GM13977 (cell line): Measurements from ENCODE around the gene RACK1.

Experiments
- DNase-seq: peaks from one replicate; pipeline ENCODE4 v3.0.0; 2012; ENCODE audit warnings: low spot score
- in situ Hi-C: fragments of 300-500 bp; cut with MboI; formaldehyde crosslinking; loops from one replicate; pipeline ENCODE4 v1.12.0; 2022; ENCODE audit warnings: low sequenced_read_pairs, low pct_unique_long_range_greater_than_20kb, mixed read lengths, inconsistent platforms; ENCODE audit not compliant: unreplicated experiment
- TF ChIP-seq, protein P1 (sequence below): IDR thresholded peaks from 2 replicates; pipeline ENCODE4 v1.5.1; 2012; ENCODE audit warnings: mild to moderate bottlenecking, control low read depth; ENCODE audit not compliant: insufficient read depth; ENCODE audit errors: extremely low read depth, missing control alignments

Gene RACK1

DNA sequence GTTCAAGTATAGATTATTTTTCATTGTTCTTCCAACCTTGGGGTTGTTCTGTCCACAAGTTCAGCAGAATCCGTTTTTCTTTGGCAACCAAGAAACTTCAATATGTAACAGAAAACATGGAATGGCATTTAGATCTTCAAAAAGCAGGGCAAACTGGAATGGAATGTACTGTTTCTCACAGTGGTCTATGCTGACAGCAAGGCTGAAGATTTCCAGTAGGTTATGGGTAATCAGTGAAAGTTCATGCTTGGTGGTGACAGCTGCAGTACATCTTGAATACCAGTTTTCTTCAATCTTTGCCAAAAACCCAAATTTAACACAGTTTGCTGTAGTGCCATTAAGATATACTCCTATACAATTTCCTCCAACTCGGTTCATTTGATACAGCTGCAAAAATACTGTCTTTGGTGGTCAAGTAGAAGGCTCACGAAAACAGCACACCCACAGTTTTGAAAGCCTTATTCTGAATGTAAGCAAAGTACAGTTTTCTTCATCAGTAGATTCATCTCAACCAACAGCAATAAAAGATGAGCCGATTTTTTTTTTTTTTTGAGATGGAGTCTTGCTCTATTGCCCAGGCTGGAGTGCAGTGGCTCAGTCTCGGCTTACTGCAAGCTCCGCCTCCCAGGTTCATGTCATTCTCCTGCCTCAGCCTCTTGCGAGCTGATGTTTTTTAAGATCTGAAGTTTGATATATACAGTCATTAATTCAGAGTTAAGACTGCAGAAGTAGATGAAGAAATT is 12.3 kb upstream of the RACK1 start:
- no peak for DNase-seq
- in situ Hi-C loops: no loop called here
- TF ChIP-seq, protein P1, sequence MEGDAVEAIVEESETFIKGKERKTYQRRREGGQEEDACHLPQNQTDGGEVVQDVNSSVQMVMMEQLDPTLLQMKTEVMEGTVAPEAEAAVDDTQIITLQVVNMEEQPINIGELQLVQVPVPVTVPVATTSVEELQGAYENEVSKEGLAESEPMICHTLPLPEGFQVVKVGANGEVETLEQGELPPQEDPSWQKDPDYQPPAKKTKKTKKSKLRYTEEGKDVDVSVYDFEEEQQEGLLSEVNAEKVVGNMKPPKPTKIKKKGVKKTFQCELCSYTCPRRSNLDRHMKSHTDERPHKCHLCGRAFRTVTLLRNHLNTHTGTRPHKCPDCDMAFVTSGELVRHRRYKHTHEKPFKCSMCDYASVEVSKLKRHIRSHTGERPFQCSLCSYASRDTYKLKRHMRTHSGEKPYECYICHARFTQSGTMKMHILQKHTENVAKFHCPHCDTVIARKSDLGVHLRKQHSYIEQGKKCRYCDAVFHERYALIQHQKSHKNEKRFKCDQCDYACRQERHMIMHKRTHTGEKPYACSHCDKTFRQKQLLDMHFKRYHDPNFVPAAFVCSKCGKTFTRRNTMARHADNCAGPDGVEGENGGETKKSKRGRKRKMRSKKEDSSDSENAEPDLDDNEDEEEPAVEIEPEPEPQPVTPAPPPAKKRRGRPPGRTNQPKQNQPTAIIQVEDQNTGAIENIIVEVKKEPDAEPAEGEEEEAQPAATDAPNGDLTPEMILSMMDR: no peak

DNA sequence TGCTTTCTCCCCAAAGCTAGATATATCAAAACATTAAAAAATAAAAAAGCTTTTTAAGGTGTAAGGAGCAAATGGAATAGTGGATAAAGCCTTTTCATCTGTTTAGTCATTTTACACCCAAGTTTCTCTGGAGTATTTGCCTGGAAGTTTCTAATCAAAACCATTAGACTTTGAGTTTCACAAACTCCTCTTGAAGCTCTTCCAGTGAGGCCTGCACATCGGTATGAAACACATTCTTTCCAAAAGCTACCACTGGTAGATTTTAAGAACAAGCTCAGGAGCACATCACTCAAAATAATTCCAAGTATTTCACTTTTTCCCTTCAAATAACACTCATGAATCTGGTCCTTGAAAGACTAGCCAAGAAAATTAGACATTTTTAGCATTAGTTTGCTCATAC is 11.6 kb upstream of the RACK1 start:
- no peak for DNase-seq
- in situ Hi-C loops: no loop called here
- TF ChIP-seq, protein P1: no peak

DNA sequence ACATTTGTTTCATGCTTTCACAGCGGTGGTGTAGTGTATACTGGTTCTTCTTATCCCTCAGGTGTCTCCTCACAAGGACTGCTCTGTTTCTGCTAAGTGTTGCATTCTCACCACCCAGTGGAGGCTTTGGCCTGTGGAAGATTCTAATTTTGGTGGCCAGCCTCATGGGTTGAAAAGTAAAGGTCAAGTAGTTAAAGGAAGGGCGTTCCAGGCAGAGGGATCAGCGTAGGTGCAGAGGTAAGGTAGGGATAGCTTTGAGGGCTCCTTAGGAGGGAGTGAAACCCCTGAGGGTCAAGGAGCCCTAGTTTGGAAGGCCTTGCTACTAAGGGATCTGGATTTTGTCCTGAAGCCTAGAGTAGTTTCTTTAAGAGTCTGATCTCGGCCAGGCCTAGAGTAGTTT is 4.6 kb upstream of the RACK1 start:
- no peak for DNase-seq
- in situ Hi-C loops: no loop called here
- TF ChIP-seq, protein P1: no peak

- TF ChIP-seq, protein P1: no peak
- peak; percentile 84 for DNase-seq
- in situ Hi-C loops: no loop called here
Measured at GRCh38 chr5:181246276-181247049, 2.8 kb upstream of the RACK1 start.

GRCh38 chr5:181245427-181246275 is 1.9 kb upstream of the RACK1 start:
- DNase-seq: no peak
- TF ChIP-seq, protein P1: no peak
- in situ Hi-C loops: no loop called here

DNA sequence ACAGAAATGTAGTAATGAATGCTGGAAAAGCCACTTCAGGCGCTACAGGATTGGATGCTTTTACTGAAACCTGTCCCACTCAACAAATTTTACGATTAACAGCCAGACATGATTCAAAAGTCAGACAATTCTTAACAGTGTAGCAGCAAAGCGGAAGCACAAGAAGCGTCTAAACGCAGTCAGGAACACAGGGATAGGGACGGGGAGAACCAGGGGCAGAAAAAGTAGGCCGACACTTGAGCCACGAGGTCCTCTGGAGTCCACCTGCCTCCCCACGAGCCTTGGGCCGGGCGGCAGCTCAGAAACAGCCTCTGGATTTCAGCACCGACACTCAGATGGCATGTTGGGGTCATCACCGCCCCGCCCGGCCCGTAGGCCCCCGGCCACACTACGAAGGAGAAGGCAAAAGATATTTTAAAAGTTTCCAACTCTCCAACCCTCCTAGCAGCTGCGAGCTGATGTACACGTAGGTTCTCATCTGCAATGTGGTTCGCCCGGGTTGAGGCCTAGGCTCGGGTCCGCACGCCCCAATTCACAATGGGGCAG is 615 bp downstream of the RACK1 start:
- in situ Hi-C loops: no loop called here
- DNase-seq: no peak
- TF ChIP-seq, protein P1: no peak
